IMR-90 (cell line): ENCODE data around the gene ADCY2. TPM values are rescaled to one million over a fixed set of nuclear protein-coding genes. Genes with fewer than 3 reads are reported as not detected.

ENCODE experiments used
- ATAC-seq: fragments of 200-7000 bp; cut with Tn5 transposase; 2 replicates; pipeline ENCODE4 v1.9.1; 2020; ENCODE audit warnings: low read depth, mild to moderate bottlenecking, moderate library complexity
- BruUV-seq: library from RNA; stranded (reverse); fragments of 400-500 nt; replicated peaks from 2 replicates; lab custom pipeline; 2021; lab: Mats Ljungman, UMichigan
- CTCF ChIA-PET: fragments of 300-600 bp; formaldehyde crosslinking; extraction: SDS; loops from one replicate; lab custom pipeline; 2021; ENCODE audit warnings: antibody characterized with exemption; lab: Yijun Ruan, JAX
- POLR2A ChIA-PET: fragments of 300-600 bp; sonication (Branson Sonifier 250); formaldehyde crosslinking; loops from one replicate; lab custom pipeline; 2022; ENCODE audit warnings: antibody characterized with exemption; ENCODE audit not compliant: unreplicated experiment; lab: Charles Lee
- DNase-seq: peaks from one replicate; pipeline ENCODE4 v3.0.0; 2013
- H2AFZ ChIP-seq: replicated peaks from 2 replicates; pipeline ENCODE3; 2013; ENCODE audit warnings: low read length, mild to moderate bottlenecking; ENCODE audit not compliant: poor library complexity
- H2AK5ac ChIP-seq: 2 replicates; pipeline ENCODE4 v1.6.1; 2013; ENCODE audit warnings: low read depth, low read length, inconsistent platforms
- H2AK9ac ChIP-seq: replicated peaks from 2 replicates; pipeline ENCODE3; 2013; ENCODE audit warnings: mild to moderate bottlenecking, low read depth, low read length, moderate library complexity; ENCODE audit not compliant: poor library complexity
- H2BK120ac ChIP-seq: 2 replicates; pipeline ENCODE4 v1.6.1; 2013; ENCODE audit warnings: low read depth, low read length, inconsistent platforms
- H2BK15ac ChIP-seq: 3 replicates; pipeline ENCODE4 v1.6.1; 2013; ENCODE audit warnings: low read depth, low read length, inconsistent platforms
- H2BK20ac ChIP-seq: 2 replicates; pipeline ENCODE4 v1.6.1; 2013; ENCODE audit warnings: low read depth, mild to moderate bottlenecking, inconsistent platforms, low read length, moderate library complexity
- H2BK5ac ChIP-seq: 2 replicates; pipeline ENCODE4 v1.6.1; 2013; ENCODE audit warnings: mild to moderate bottlenecking, low read depth, low read length, inconsistent platforms; ENCODE audit not compliant: poor library complexity, severe bottlenecking
- H3K14ac ChIP-seq: replicated peaks from 2 replicates; pipeline ENCODE4 v1.6.1; 2013; ENCODE audit warnings: low read depth, low read length, inconsistent platforms
- H3K18ac ChIP-seq: 2 replicates; pipeline ENCODE4 v1.6.1; 2013; ENCODE audit warnings: low read depth, low read length, control low read depth
- H3K23ac ChIP-seq: 2 replicates; pipeline ENCODE4 v1.6.1; 2013; ENCODE audit warnings: low read depth, low read length, inconsistent platforms
- H3K27ac ChIP-seq: 2 replicates; pipeline ENCODE4 v1.5.1; 2013; ENCODE audit warnings: mild to moderate bottlenecking, control low read depth, low read length; ENCODE audit not compliant: insufficient read depth
- H3K27me3 ChIP-seq: 2 replicates; pipeline ENCODE4 v1.6.1; 2013; ENCODE audit warnings: low read length; ENCODE audit not compliant: control insufficient read depth, insufficient read depth
- H3K36me3 ChIP-seq: 2 replicates; pipeline ENCODE4 v1.6.1; 2013; ENCODE audit warnings: low read length, mixed read lengths; ENCODE audit not compliant: control insufficient read depth, insufficient read depth
- H3K4ac ChIP-seq: 2 replicates; pipeline ENCODE4 v1.6.1; 2013; ENCODE audit warnings: low read depth, low read length, inconsistent platforms
- H3K4me1 ChIP-seq: 2 replicates; pipeline ENCODE4 v1.6.1; 2013; ENCODE audit warnings: low read length, mixed read lengths; ENCODE audit not compliant: control insufficient read depth, insufficient read depth
- H3K4me2 ChIP-seq: 2 replicates; pipeline ENCODE4 v1.6.1; 2013; ENCODE audit warnings: low read depth, mild to moderate bottlenecking, control low read depth, low read length, moderate library complexity
- H3K4me3 ChIP-seq: 2 replicates; pipeline ENCODE4 v1.5.1; 2013; ENCODE audit warnings: low read depth, mild to moderate bottlenecking, control low read depth, low read length, moderate library complexity; ENCODE audit not compliant: insufficient read depth
- H3K56ac ChIP-seq: 2 replicates; pipeline ENCODE4 v1.6.1; 2013; ENCODE audit warnings: low read length, inconsistent platforms; ENCODE audit not compliant: insufficient read depth; ENCODE audit errors: extremely low read depth
- H3K79me1 ChIP-seq, 2 experiments: 2 replicates each; pipeline ENCODE4 v1.6.1; 2013; ENCODE audit warnings: low read length in 2 of 2, inconsistent platforms in 1 of 2, low read depth in 1 of 2
- H3K9ac ChIP-seq: 2 replicates; pipeline ENCODE4 v1.6.1; 2013; ENCODE audit warnings: low read depth, low read length, control low read depth
- H3K9me1 ChIP-seq: 2 replicates; pipeline ENCODE4 v1.6.1; 2013; ENCODE audit warnings: low read length, inconsistent platforms; ENCODE audit not compliant: insufficient read depth
- H3K9me3 ChIP-seq: 2 replicates; pipeline ENCODE4 v1.6.1; 2013; ENCODE audit warnings: low read length; ENCODE audit not compliant: control insufficient read depth, insufficient read depth
- H4K20me1 ChIP-seq: 2 replicates; pipeline ENCODE4 v1.6.1; 2013; ENCODE audit warnings: low read length, inconsistent platforms; ENCODE audit not compliant: insufficient read depth
- H4K5ac ChIP-seq: 2 replicates; pipeline ENCODE4 v1.6.1; 2013; ENCODE audit warnings: mild to moderate bottlenecking, low read depth, low read length, control low read depth
- H4K8ac ChIP-seq, 2 experiments: 2 replicates each; pipeline ENCODE4 v1.6.1; 2013; ENCODE audit warnings: low read depth in 2 of 2, low read length in 2 of 2, control low read depth in 1 of 2, inconsistent platforms in 1 of 2
- H4K91ac ChIP-seq: 2 replicates; pipeline ENCODE4 v1.6.1; 2013; ENCODE audit warnings: low read depth, low read length, inconsistent platforms; ENCODE audit not compliant: insufficient read depth
- BHLHE40 ChIP-seq: fragments of 150-350 bp; IDR thresholded peaks from 2 replicates; pipeline ENCODE4 v1.6.1; 2016; ENCODE audit warnings: mild to moderate bottlenecking, low read depth, low read length
- CEBPB ChIP-seq: IDR thresholded peaks from 2 replicates; pipeline ENCODE4 v1.6.1; 2012; ENCODE audit warnings: low read depth, low read length, improper control_type of control experiment
- CHD1 ChIP-seq: IDR thresholded peaks from 2 replicates; pipeline ENCODE4 v1.6.1; 2012; ENCODE audit warnings: low read depth, low read length, improper control_type of control experiment
- FOS ChIP-seq: fragments of 150-350 bp; IDR thresholded peaks from 2 replicates; pipeline ENCODE4 v1.6.1; 2016; ENCODE audit warnings: low read depth, low read length
- MAFK ChIP-seq: IDR thresholded peaks from 2 replicates; pipeline ENCODE4 v1.6.1; 2012; ENCODE audit warnings: low read depth, low read length, improper control_type of control experiment
- MAZ ChIP-seq: IDR thresholded peaks from 2 replicates; pipeline ENCODE4 v1.6.1; 2012; ENCODE audit warnings: low read depth, mild to moderate bottlenecking, low read length, improper control_type of control experiment, moderate library complexity, borderline replicate concordance
- MXI1 ChIP-seq: IDR thresholded peaks from 2 replicates; pipeline ENCODE4 v1.6.1; 2012; ENCODE audit warnings: low read depth, mild to moderate bottlenecking, low read length, moderate library complexity, borderline replicate concordance
- NFE2L2 ChIP-seq: fragments of 150-350 bp; IDR thresholded peaks from 2 replicates; pipeline ENCODE4 v1.6.1; 2016; ENCODE audit warnings: low read depth, mild to moderate bottlenecking, low read length
- POLR2A ChIP-seq: IDR thresholded peaks from 2 replicates; pipeline ENCODE4 v1.6.1; 2012; ENCODE audit warnings: mild to moderate bottlenecking, low read depth, low read length
- RAD21 ChIP-seq: IDR thresholded peaks from 2 replicates; pipeline ENCODE4 v1.6.1; 2012; ENCODE audit warnings: low read length, improper control_type of control experiment
- RCOR1 ChIP-seq: IDR thresholded peaks from 2 replicates; pipeline ENCODE4 v1.6.1; 2012; ENCODE audit warnings: mild to moderate bottlenecking, low read length, improper control_type of control experiment; ENCODE audit not compliant: insufficient replicate concordance
- RFX5 ChIP-seq: IDR thresholded peaks from 2 replicates; pipeline ENCODE4 v1.8.0; 2012; ENCODE audit warnings: low read depth, mild to moderate bottlenecking, low read length, moderate library complexity
- SMC3 ChIP-seq: fragments of 150-350 bp; IDR thresholded peaks from 2 replicates; pipeline ENCODE4 v1.6.1; 2016; ENCODE audit warnings: low read depth, mild to moderate bottlenecking, antibody characterized with exemption, low read length, moderate library complexity
- WGBS, 2 experiments: methylation state at CpG; one replicate each; pipeline versions ENCODE4 v1.1.5 to v1.1.7; 2013; ENCODE audit warnings: missing lambda C conversion rate in 2 of 2; ENCODE audit not compliant: insufficient read length in 1 of 2; ENCODE audit errors: extremely low coverage in 2 of 2; 5-methylcytosine and 5-hydroxymethylcytosine counted together
- dilution Hi-C: fragments of 300-500 bp; cut with HindIII; formaldehyde crosslinking; loops from one replicate; pipeline ENCODE4 v1.14.3; 2018; ENCODE audit warnings: low sequenced_read_pairs; ENCODE audit not compliant: unreplicated experiment
- in situ Hi-C: fragments of 300-500 bp; cut with MboI; formaldehyde crosslinking; loops from 3 replicates; pipeline ENCODE4 v1.14.3; 2019; ENCODE audit warnings: low sequenced_read_pairs, inconsistent platforms, mixed read lengths
- intact Hi-C: fragments of 100-400 bp; cut with micrococcal nuclease; formaldehyde crosslinking; loops from 2 replicates; pipeline ENCODE4 v1.10.0; 2022
- polyA plus RNA-seq, 3 experiments: library from polyadenylated mRNA; depleted of rRNA; stranded (reverse); fragments of >200 nt; gene quantifications; 2 replicates each; pipeline ENCODE4 v1.2.3, GENCODE V29; 2012; ENCODE audit warnings: low replicate concordance in 1 of 3
- total RNA-seq: library from RNA; depleted of rRNA; stranded (reverse); fragments of >200 nt; gene quantifications from 2 replicates; pipeline ENCODE4 v1.2.3, GENCODE V29; 2012
- TF ChIP-seq, protein P1 (sequence below): fragments of 150-350 bp; IDR thresholded peaks from 2 replicates; pipeline ENCODE4 v1.6.1; 2016; ENCODE audit warnings: low read depth, mild to moderate bottlenecking, low read length, moderate library complexity, borderline replicate concordance
- TF ChIP-seq, protein P2 (sequence below): fragments of 150-350 bp; IDR thresholded peaks from 2 replicates; pipeline ENCODE4 v1.6.1; 2017; ENCODE audit warnings: mild to moderate bottlenecking, antibody characterized with exemption, low read length, low read depth
- TF ChIP-seq, protein P3 (sequence below): conservative IDR thresholded peaks from 2 replicates; pipeline ENCODE4 v1.5.1; 2012; ENCODE audit warnings: mild to moderate bottlenecking, low read depth, low read length, improper control_type of control experiment

ADCY2 gene
- total and polyA plus RNA-seq, 2 of the 4 experiments (the other 2 are of a cell fraction), result not detected

DNA sequence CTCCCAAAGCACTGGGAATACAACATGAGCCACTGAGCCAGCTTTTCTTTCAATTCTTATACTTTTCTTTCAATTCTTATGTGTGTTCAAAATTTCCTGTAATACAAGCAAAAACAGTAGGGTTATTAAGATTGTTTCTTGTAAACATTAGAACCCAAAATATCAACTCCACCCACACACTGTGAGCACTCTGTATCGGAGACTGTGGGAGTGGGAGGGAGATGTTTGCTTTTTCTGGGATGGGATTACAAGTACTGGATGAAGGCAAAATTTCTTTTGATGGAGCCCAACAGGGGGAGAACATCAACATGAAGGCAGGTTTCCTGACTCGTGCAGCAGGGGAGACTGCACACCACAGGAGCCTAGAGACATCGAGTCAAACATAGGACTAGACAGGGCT, 459.7 kb downstream of the ADCY2 start:
- H4K91ac ChIP-seq, result no peak overlapping the region
- no peak for DNase-seq
- dilution Hi-C loops (no loop called here), in situ Hi-C loops (no loop called here), intact Hi-C loops (no loop called here)
- no peak overlapping the region for H3K9ac ChIP-seq
- H3K18ac ChIP-seq, result no peak overlapping the region
- TF ChIP-seq POLR2A (no peak), MAZ (no peak), CEBPB (no peak), RAD21 (no peak), NFE2L2 (no peak), SMC3 (no peak), MAFK (no peak), MXI1 (no peak), BHLHE40 (no peak), RCOR1 (no peak), RFX5 (no peak), FOS (no peak), CHD1 (no peak)
- TF ChIP-seq, protein P1, sequence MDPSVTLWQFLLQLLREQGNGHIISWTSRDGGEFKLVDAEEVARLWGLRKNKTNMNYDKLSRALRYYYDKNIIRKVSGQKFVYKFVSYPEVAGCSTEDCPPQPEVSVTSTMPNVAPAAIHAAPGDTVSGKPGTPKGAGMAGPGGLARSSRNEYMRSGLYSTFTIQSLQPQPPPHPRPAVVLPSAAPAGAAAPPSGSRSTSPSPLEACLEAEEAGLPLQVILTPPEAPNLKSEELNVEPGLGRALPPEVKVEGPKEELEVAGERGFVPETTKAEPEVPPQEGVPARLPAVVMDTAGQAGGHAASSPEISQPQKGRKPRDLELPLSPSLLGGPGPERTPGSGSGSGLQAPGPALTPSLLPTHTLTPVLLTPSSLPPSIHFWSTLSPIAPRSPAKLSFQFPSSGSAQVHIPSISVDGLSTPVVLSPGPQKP, result no peak
- TF ChIP-seq, protein P2, sequence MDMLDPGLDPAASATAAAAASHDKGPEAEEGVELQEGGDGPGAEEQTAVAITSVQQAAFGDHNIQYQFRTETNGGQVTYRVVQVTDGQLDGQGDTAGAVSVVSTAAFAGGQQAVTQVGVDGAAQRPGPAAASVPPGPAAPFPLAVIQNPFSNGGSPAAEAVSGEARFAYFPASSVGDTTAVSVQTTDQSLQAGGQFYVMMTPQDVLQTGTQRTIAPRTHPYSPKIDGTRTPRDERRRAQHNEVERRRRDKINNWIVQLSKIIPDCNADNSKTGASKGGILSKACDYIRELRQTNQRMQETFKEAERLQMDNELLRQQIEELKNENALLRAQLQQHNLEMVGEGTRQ, result no peak
- TF ChIP-seq, protein P3, sequence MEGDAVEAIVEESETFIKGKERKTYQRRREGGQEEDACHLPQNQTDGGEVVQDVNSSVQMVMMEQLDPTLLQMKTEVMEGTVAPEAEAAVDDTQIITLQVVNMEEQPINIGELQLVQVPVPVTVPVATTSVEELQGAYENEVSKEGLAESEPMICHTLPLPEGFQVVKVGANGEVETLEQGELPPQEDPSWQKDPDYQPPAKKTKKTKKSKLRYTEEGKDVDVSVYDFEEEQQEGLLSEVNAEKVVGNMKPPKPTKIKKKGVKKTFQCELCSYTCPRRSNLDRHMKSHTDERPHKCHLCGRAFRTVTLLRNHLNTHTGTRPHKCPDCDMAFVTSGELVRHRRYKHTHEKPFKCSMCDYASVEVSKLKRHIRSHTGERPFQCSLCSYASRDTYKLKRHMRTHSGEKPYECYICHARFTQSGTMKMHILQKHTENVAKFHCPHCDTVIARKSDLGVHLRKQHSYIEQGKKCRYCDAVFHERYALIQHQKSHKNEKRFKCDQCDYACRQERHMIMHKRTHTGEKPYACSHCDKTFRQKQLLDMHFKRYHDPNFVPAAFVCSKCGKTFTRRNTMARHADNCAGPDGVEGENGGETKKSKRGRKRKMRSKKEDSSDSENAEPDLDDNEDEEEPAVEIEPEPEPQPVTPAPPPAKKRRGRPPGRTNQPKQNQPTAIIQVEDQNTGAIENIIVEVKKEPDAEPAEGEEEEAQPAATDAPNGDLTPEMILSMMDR, result no peak
- H3K4me1 ChIP-seq, result no peaks in the 10 kb centered on the region
- H2BK5ac ChIP-seq, result no peak overlapping the region
- ChIA-PET CTCF (interaction anchor here (0.7 kb wide), 1 partner anchor 184 kb away, joined by 3 read pairs; no protein-coding TSS in a partner anchor), POLR2A (no interaction called here)
- H3K27ac ChIP-seq, result no peak overlapping the region
- H3K14ac ChIP-seq, result no peak overlapping the region
- no peak for ATAC-seq
- no TSS peak for BruUV-seq
- no peak overlapping the region for H2BK120ac ChIP-seq
- peaks cover 2% of the 10 kb centered on the region; the same call in 1 of the 2 replicates for H3K9me3 ChIP-seq
- H3K4me2 ChIP-seq, result no peak overlapping the region
- H4K8ac ChIP-seq, result no peak overlapping the region
- H2AFZ ChIP-seq, result no peak overlapping the region
- H3K36me3 ChIP-seq, result peaks cover 8% of the 10 kb centered on the region
- H2AK5ac ChIP-seq, result no peak overlapping the region
- no peak overlapping the region for H2BK15ac ChIP-seq
- no peak overlapping the region for H3K4me3 ChIP-seq
- H2BK20ac ChIP-seq, result no peak overlapping the region
- no peaks in the 10 kb centered on the region for H3K9me1 ChIP-seq
- H4K5ac ChIP-seq, result no peak overlapping the region
- H3K4ac ChIP-seq, result no peak overlapping the region
- H4K20me1 ChIP-seq, result no peaks in the 10 kb centered on the region
- H3K56ac ChIP-seq, result no peak overlapping the region
- WGBS, 2 experiments, result 100% methylated on average over 1 of the region's 3 CpGs; no CpG with 5 or more reads in 1 of the 2 experiments
- H3K23ac ChIP-seq, result no peak overlapping the region
- H3K27me3 ChIP-seq, result peaks cover 8% of the 10 kb centered on the region; the same call in 1 of the 2 replicates
- no peaks in the 10 kb centered on the region for H3K79me1 ChIP-seq
- no peak overlapping the region for H2AK9ac ChIP-seq
